Fibroblast of upper back skin (primary cell): ENCODE results near the gene TFDP2.

ENCODE experiments used
- DNase-seq: peaks from one replicate; pipeline ENCODE4 v3.0.0-alpha.2; 2013

Gene TFDP2

GRCh38 chr3:142065344-142065743 lies 84.0 kb downstream of the TFDP2 start:
- DNase-seq = no peak

- no peak for DNase-seq
Measured at GRCh38 chr3:142064454-142064853, 84.9 kb downstream of the TFDP2 start.

- DNase-seq = peak; percentile 3
Measured at GRCh38 chr3:142057331-142057725, 92.0 kb downstream of the TFDP2 start.

GRCh38 chr3:142056656-142057330 lies 92.6 kb downstream of the TFDP2 start:
- DNase-seq = no peak

GRCh38 chr3:142053835-142054234 lies 95.5 kb downstream of the TFDP2 start:
- DNase-seq = no peak

- DNase-seq = no peak
Measured at GRCh38 chr3:142053244-142053643, 96.1 kb downstream of the TFDP2 start.

GRCh38 chr3:142051351-142051750 lies 98.0 kb downstream of the TFDP2 start:
- DNase-seq = no peak

GRCh38 chr3:142047021-142047369 lies 102.3 kb downstream of the TFDP2 start:
- no peak for DNase-seq

GRCh38 chr3:142046320-142047020 lies 102.9 kb downstream of the TFDP2 start:
- DNase-seq = no peak

GRCh38 chr3:142040941-142041491 lies 108.3 kb downstream of the TFDP2 start:
- no peak for DNase-seq

GRCh38 chr3:142035308-142035922 lies 113.9 kb downstream of the TFDP2 start:
- DNase-seq = no peak

- DNase-seq = no peak
Measured at GRCh38 chr3:142033292-142033691, 116.1 kb downstream of the TFDP2 start.

GRCh38 chr3:142031575-142031974 lies 117.8 kb downstream of the TFDP2 start:
- DNase-seq = no peak

GRCh38 chr3:142029791-142030190 lies 119.6 kb downstream of the TFDP2 start:
- DNase-seq = no peak

- DNase-seq = no peak
Measured at GRCh38 chr3:142029052-142029642, 120.2 kb downstream of the TFDP2 start.

GRCh38 chr3:142028243-142028777 lies 121.0 kb downstream of the TFDP2 start:
- DNase-seq = peak; percentile 77

GRCh38 chr3:142027735-142028134 lies 121.6 kb downstream of the TFDP2 start:
- peak; percentile 11 for DNase-seq

- DNase-seq = no peak
Measured at GRCh38 chr3:142027300-142027699, 122.0 kb downstream of the TFDP2 start.

GRCh38 chr3:142026333-142026732 lies 123.0 kb downstream of the TFDP2 start:
- DNase-seq = no peak

GRCh38 chr3:142022381-142022780 lies 127.0 kb downstream of the TFDP2 start:
- peak; percentile 29 for DNase-seq

- no peak for DNase-seq
Measured at GRCh38 chr3:142021127-142021526, 128.2 kb downstream of the TFDP2 start.

- DNase-seq = peak; percentile 19
Measured at GRCh38 chr3:142019794-142020320, 129.5 kb downstream of the TFDP2 start.

GRCh38 chr3:142013993-142014392 lies 135.4 kb downstream of the TFDP2 start:
- DNase-seq = no peak
